HCT116 (cell line): ENCODE results near the gene TMEM238L. TPM values are rescaled to one million over a fixed set of nuclear protein-coding genes. Genes with fewer than 3 reads are reported as not detected.

Experiments
- ATAC-seq: fragments of 200-7000 bp; cut with Tn5 transposase; 2 replicates; pipeline ENCODE4 v1.9.1; 2020; ENCODE audit warnings: mild to moderate bottlenecking, moderate library complexity
- BruUV-seq: library from RNA; stranded (reverse); fragments of 400-500 nt; replicated peaks from 2 replicates; lab custom pipeline; 2021; lab: Mats Ljungman, UMichigan
- CTCF ChIA-PET: fragments of 300-600 bp; sonication (Branson Sonifier 250); formaldehyde crosslinking; loops from one replicate; lab custom pipeline; 2021; ENCODE audit warnings: antibody characterized with exemption; lab: Charles Lee
- POLR2A ChIA-PET: fragments of 300-600, 350-600 bp; sonication (Branson Sonifier 250); formaldehyde crosslinking; loops from one replicate; lab custom pipeline; 2021; ENCODE audit warnings: antibody characterized with exemption; lab: Charles Lee
- RAD21 ChIA-PET, 2 experiments: fragments of 300-600 bp; sonication (Branson Sonifier 250); formaldehyde crosslinking; loops; one replicate each; lab custom pipeline; 2023; ENCODE audit warnings: low total read pairs in 2 of 2; ENCODE audit not compliant: uncharacterized antibody in 2 of 2, unreplicated experiment in 2 of 2, low non-redundant PET in 1 of 2; lab: Charles Lee
- DNase-seq: peaks from one replicate; pipeline ENCODE4 v3.0.0-alpha.2; 2010; ENCODE audit warnings: low read depth, low spot score
- H2AFZ ChIP-seq: fragments of 200-600 bp; shearing (Covaris generic), sonication (generic); 2 replicates; pipeline ENCODE4 v1.6.1; 2017; ENCODE audit warnings: low read depth, mixed run types, mixed read lengths, antibody characterized with exemption, low read length; ENCODE audit not compliant: poor library complexity, severe bottlenecking
- H3K27ac ChIP-seq: 2 replicates; pipeline ENCODE4 v1.5.1; 2012; ENCODE audit warnings: low read depth, low read length
- H3K27me3 ChIP-seq: fragments of 200-600 bp; sonication (generic); 2 replicates; pipeline ENCODE4 v1.6.1; 2016; ENCODE audit warnings: mixed run types, low read length, mixed read lengths; ENCODE audit not compliant: insufficient read depth
- H3K36me3 ChIP-seq, 2 experiments: fragments of 200-500 bp in 1 of 2; fragments of 200-600 bp in 1 of 2; sonication (Bioruptor generic) in 1 of 2; sonication (generic) in 1 of 2; 2 replicates each; pipeline versions ENCODE4 v1.5.1 to v1.6.1; 2014 to 2016; ENCODE audit warnings: low read length in 2 of 2, inconsistent platforms in 1 of 2, mixed read lengths in 1 of 2, mixed run types in 1 of 2; ENCODE audit not compliant: insufficient read depth in 2 of 2, control insufficient read depth in 1 of 2
- H3K4me1 ChIP-seq, 2 experiments: fragments of 200-600 bp in 1 of 2; sonication (generic) in 1 of 2; 2 replicates each; pipeline versions ENCODE4 v1.5.1 to v1.6.1; 2012 to 2017; ENCODE audit warnings: low read length in 2 of 2, inconsistent platforms in 1 of 2, mild to moderate bottlenecking in 1 of 2, mixed read lengths in 1 of 2, mixed run types in 1 of 2, moderate library complexity in 1 of 2; ENCODE audit not compliant: insufficient read depth in 2 of 2, control insufficient read depth in 1 of 2
- H3K4me2 ChIP-seq: fragments of 200-600 bp; sonication (generic); 2 replicates; pipeline ENCODE4 v1.6.1; 2017; ENCODE audit warnings: mixed run types, low read length, mixed read lengths
- H3K4me3 ChIP-seq, 2 experiments: fragments of 200-600 bp in 1 of 2; sonication (generic) in 1 of 2; replicated peaks in 1 of 2; 2 replicates each; pipeline ENCODE4 v1.5.1; 2011 to 2016; ENCODE audit warnings: low read length in 2 of 2, control low read depth in 1 of 2, low read depth in 1 of 2, mild to moderate bottlenecking in 1 of 2, mixed read lengths in 1 of 2, mixed run types in 1 of 2
- H3K79me2 ChIP-seq: fragments of 200-600 bp; sonication (generic); 2 replicates; pipeline ENCODE4 v1.6.1; 2017; ENCODE audit warnings: mild to moderate bottlenecking, mixed run types, low read length, moderate library complexity, mixed read lengths; ENCODE audit not compliant: insufficient read depth
- H3K9ac ChIP-seq: fragments of 200-600 bp; sonication (generic); 2 replicates; pipeline ENCODE4 v1.6.1; 2016; ENCODE audit warnings: low read length, mixed read lengths
- H3K9me2 ChIP-seq: fragments of 200-600 bp; sonication (generic), shearing (Covaris generic); 2 replicates; pipeline ENCODE4 v1.6.1; 2017; ENCODE audit warnings: mixed run types, mild to moderate bottlenecking, moderate library complexity; ENCODE audit not compliant: insufficient read depth
- H3K9me3 ChIP-seq, 2 experiments: fragments of 200-500 bp in 1 of 2; fragments of 200-600 bp in 1 of 2; sonication (Bioruptor generic) in 1 of 2; sonication (generic) in 1 of 2; 2 replicates each; pipeline ENCODE4 v1.6.1; 2014 to 2017; ENCODE audit warnings: low read length in 2 of 2, mixed read lengths in 2 of 2, inconsistent platforms in 1 of 2, low read depth in 1 of 2, mild to moderate bottlenecking in 1 of 2, mixed run types in 1 of 2, moderate library complexity in 1 of 2; ENCODE audit not compliant: control insufficient read depth in 1 of 2, insufficient read depth in 1 of 2
- H4K20me1 ChIP-seq: fragments of 200-600 bp; sonication (generic), shearing (Covaris generic); 2 replicates; pipeline ENCODE4 v1.6.1; 2017; ENCODE audit warnings: mixed run types, mild to moderate bottlenecking, moderate library complexity; ENCODE audit not compliant: insufficient read depth
- CEBPB ChIP-seq: IDR thresholded peaks from 2 replicates; pipeline ENCODE4 v1.6.1; 2012; ENCODE audit warnings: low read depth
- ELF1 ChIP-seq: IDR thresholded peaks from 2 replicates; pipeline ENCODE4 v1.6.1; 2012; ENCODE audit warnings: low read depth, borderline replicate concordance
- EZH2 ChIP-seq: fragments of 200-600 bp; sonication (generic); IDR thresholded peaks from 2 replicates; pipeline ENCODE4 v1.6.1; 2017; ENCODE audit warnings: antibody characterized with exemption, mixed run types
- EZH2phosphoT487 ChIP-seq: fragments of 200-600 bp; IDR thresholded peaks from 2 replicates; pipeline ENCODE4 v1.6.1; 2018; ENCODE audit warnings: antibody characterized with exemption, borderline replicate concordance
- FOSL1 ChIP-seq: IDR thresholded peaks from 2 replicates; pipeline ENCODE4 v1.6.1; 2012; ENCODE audit warnings: low read depth
- JUND ChIP-seq: IDR thresholded peaks from 2 replicates; pipeline ENCODE4 v1.6.1; 2012
- MAX ChIP-seq: IDR thresholded peaks from 2 replicates; pipeline ENCODE4 v1.6.1; 2012
- POLR2A ChIP-seq: IDR thresholded peaks from 2 replicates; pipeline ENCODE4 v1.7.0; 2011; ENCODE audit warnings: borderline replicate concordance; ENCODE audit not compliant: insufficient read depth, insufficient read length; ENCODE audit errors: extremely low read depth
- POLR2AphosphoS5 ChIP-seq: IDR thresholded peaks from 2 replicates; pipeline ENCODE4 v1.6.1; 2011; ENCODE audit warnings: mild to moderate bottlenecking, low read depth, low read length, moderate library complexity
- SIN3A ChIP-seq: IDR thresholded peaks from 2 replicates; pipeline ENCODE4 v1.6.1; 2012; ENCODE audit warnings: low read depth
- SRF ChIP-seq: IDR thresholded peaks from 2 replicates; pipeline ENCODE4 v1.6.1; 2012; ENCODE audit warnings: low read depth
- TCF7L2 ChIP-seq: IDR thresholded peaks from 2 replicates; pipeline ENCODE4 v1.7.0; 2011; ENCODE audit warnings: borderline replicate concordance, inconsistent platforms; ENCODE audit not compliant: insufficient read depth, insufficient read length; ENCODE audit errors: extremely low read depth
- YY1 ChIP-seq: IDR thresholded peaks from 2 replicates; pipeline ENCODE4 v1.6.1; 2011; ENCODE audit warnings: low read length, low read depth, moderate library complexity, mild to moderate bottlenecking; ENCODE audit not compliant: insufficient replicate concordance; ENCODE audit errors: extremely low read depth
- ZNF274 ChIP-seq: fragments of 200-500 bp; sonication (Bioruptor generic); IDR thresholded peaks from 2 replicates; pipeline ENCODE4 v1.6.1; 2014; ENCODE audit warnings: mild to moderate bottlenecking, low read depth, low read length, inconsistent platforms
- intact Hi-C: fragments of 100-400 bp; cut with micrococcal nuclease; formaldehyde crosslinking; loops from 2 replicates; pipeline ENCODE4 v1.10.0; 2022
- total RNA-seq: library from RNA; stranded (reverse); gene quantifications from one replicate; pipeline ENCODE4 v1.2.1, GENCODE V29; 2021; ENCODE audit not compliant: unreplicated experiment
- TF ChIP-seq, protein P1 (sequence below): IDR thresholded peaks from 2 replicates; pipeline ENCODE4 v1.6.1; 2011; ENCODE audit warnings: mild to moderate bottlenecking, low read length, moderate library complexity; ENCODE audit not compliant: insufficient replicate concordance; ENCODE audit errors: extremely low read depth
- TF ChIP-seq, protein P2 (sequence below): IDR thresholded peaks from 2 replicates; pipeline ENCODE4 v1.6.1; 2012; ENCODE audit warnings: low read depth
- TF ChIP-seq, protein P3 (sequence below): IDR thresholded peaks from 2 replicates; pipeline ENCODE4 v1.6.1; 2012

Gene TMEM238L
- total RNA-seq, 1 experiment from 2014 or later, result not detected

DNA sequence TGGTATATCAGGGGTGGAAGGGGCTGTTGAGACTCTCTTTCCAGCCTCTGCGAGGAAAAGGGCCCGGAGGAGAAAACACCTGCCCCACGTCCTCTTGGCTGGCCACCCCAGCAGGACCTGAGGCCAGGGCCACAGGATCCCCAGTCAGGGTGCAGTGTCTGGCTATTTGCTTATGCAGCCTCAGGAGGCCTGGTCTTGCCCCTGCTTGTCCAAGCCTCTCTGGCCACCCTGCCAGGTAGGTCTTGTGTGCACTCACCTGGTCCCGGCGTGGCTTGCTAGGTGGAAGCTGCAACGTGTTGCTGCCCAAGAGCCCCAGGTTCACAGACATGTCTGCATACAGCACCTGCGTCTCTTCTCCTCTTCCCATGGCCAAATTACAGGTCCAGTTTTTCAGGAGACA lies 549 bp downstream of the TMEM238L start:
- Histone ChIP-seq H2AFZ (no peak overlapping the region), H3K9me3 (no peaks in the 10 kb centered on the region), H4K20me1 (no peaks in the 10 kb centered on the region), H3K36me3 (no peaks in the 10 kb centered on the region), H3K9me2 (no peaks in the 10 kb centered on the region), H3K9ac (no peak overlapping the region), H3K4me2 (no peak overlapping the region), H3K27me3 (no peaks in the 10 kb centered on the region), H3K4me1 (no peaks in the 10 kb centered on the region), H3K4me3 (no peak overlapping the region), H3K27ac (no peak overlapping the region), H3K79me2 (no peaks in the 10 kb centered on the region)
- RAD21 ChIA-PET, result no interaction called here
- intact Hi-C loops, result no loop called here
- BruUV-seq, result no TSS peak
- DNase-seq, result no peak
- POLR2A ChIA-PET, result no interaction called here
- CTCF ChIA-PET, result no interaction called here
- ATAC-seq, result no peak
- TF ChIP-seq EZH2 (no peak), EZH2phosphoT487 (no peak), JUND (no peak), FOSL1 (no peak), SRF (no peak), YY1 (no peak), ELF1 (no peak), CEBPB (no peak), SIN3A (no peak), TCF7L2 (no peak), MAX (no peak), ZNF274 (no peak), POLR2AphosphoS5 (no peak), POLR2A (no peak)
- TF ChIP-seq, protein P1, sequence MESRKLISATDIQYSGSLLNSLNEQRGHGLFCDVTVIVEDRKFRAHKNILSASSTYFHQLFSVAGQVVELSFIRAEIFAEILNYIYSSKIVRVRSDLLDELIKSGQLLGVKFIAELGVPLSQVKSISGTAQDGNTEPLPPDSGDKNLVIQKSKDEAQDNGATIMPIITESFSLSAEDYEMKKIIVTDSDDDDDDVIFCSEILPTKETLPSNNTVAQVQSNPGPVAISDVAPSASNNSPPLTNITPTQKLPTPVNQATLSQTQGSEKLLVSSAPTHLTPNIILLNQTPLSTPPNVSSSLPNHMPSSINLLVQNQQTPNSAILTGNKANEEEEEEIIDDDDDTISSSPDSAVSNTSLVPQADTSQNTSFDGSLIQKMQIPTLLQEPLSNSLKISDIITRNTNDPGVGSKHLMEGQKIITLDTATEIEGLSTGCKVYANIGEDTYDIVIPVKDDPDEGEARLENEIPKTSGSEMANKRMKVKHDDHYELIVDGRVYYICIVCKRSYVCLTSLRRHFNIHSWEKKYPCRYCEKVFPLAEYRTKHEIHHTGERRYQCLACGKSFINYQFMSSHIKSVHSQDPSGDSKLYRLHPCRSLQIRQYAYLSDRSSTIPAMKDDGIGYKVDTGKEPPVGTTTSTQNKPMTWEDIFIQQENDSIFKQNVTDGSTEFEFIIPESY, result no peak
- TF ChIP-seq, protein P2, sequence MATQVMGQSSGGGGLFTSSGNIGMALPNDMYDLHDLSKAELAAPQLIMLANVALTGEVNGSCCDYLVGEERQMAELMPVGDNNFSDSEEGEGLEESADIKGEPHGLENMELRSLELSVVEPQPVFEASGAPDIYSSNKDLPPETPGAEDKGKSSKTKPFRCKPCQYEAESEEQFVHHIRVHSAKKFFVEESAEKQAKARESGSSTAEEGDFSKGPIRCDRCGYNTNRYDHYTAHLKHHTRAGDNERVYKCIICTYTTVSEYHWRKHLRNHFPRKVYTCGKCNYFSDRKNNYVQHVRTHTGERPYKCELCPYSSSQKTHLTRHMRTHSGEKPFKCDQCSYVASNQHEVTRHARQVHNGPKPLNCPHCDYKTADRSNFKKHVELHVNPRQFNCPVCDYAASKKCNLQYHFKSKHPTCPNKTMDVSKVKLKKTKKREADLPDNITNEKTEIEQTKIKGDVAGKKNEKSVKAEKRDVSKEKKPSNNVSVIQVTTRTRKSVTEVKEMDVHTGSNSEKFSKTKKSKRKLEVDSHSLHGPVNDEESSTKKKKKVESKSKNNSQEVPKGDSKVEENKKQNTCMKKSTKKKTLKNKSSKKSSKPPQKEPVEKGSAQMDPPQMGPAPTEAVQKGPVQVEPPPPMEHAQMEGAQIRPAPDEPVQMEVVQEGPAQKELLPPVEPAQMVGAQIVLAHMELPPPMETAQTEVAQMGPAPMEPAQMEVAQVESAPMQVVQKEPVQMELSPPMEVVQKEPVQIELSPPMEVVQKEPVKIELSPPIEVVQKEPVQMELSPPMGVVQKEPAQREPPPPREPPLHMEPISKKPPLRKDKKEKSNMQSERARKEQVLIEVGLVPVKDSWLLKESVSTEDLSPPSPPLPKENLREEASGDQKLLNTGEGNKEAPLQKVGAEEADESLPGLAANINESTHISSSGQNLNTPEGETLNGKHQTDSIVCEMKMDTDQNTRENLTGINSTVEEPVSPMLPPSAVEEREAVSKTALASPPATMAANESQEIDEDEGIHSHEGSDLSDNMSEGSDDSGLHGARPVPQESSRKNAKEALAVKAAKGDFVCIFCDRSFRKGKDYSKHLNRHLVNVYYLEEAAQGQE, result no peak
- TF ChIP-seq, protein P3, sequence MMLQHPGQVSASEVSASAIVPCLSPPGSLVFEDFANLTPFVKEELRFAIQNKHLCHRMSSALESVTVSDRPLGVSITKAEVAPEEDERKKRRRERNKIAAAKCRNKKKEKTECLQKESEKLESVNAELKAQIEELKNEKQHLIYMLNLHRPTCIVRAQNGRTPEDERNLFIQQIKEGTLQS, result no peak
